LNCAP (cell line): Measurements from ENCODE around the gene MZF1.

Source experiments
- CTCF ChIP-seq: fragments of 450-650 bp; IDR thresholded peaks from 2 replicates; pipeline ENCODE4 v1.5.1; 2017; ENCODE audit warnings: mild to moderate bottlenecking

MZF1 gene

GRCh38 chr19:58563034-58563573 lies 10.0 kb downstream of the MZF1 start:
- TF ChIP-seq CTCF: no peak

- no peak for TF ChIP-seq CTCF
These were observed 10.8 kb downstream of the MZF1 start for GRCh38 chr19:58562122-58563033.

- no peak for TF ChIP-seq CTCF
These were observed 11.6 kb downstream of the MZF1 start for GRCh38 chr19:58561373-58562121.

GRCh38 chr19:58560921-58561320 lies 12.2 kb downstream of the MZF1 start:
- TF ChIP-seq CTCF: no peak

GRCh38 chr19:58560007-58560887 lies 12.9 kb downstream of the MZF1 start:
- TF ChIP-seq CTCF: no peak

GRCh38 chr19:58559275-58560006 lies 13.7 kb downstream of the MZF1 start:
- TF ChIP-seq CTCF: no peak
